GM19397 (cell line): ENCODE results near the gene PAF1.

Experiments used
- ATAC-seq: cut with Tn5 transposase; IDR thresholded peaks from one replicate; pipeline ENCODE4 v1.9.1; 2021; ENCODE audit warnings: mild to moderate bottlenecking, moderate library complexity; ENCODE audit not compliant: unreplicated experiment

PAF1 gene

DNA sequence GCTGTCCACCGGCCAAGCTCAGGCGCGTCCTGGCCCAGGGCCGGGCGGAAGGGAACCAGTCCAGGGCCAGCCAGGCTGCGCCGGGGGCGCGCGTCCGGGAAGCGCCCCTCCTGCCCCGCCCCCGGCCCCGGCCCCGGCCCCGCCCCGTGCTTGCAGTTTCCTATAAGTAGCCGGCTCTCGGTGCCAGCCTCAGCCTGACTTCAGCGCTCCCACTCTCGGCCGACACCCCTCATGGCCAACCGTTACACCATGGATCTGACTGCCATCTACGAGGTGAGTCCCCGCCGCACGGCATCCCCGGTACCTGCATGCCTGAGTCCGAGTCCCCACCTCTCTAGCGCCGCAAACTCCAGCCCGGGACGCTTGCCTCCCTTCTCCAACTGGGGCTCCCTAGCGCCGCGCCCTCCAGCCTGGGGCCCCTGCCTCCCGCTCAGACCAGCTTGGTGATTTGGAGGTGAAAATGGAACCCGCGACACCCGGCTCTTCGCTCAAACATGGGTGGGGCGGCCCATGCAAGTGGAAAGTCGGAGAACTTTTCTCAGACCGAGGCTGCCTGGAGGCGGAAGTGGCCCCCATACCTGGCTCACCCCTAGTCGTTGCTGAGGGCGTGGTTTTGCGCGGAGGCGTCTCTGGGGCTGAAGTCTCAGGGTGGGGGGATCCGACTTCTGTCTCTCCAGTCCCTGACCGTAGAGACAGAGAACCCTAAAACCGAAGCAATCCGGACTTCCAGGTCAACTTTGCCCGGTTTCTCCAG is 15.9 kb upstream of the PAF1 start, which contains the start of gene ZFP36:
ZFP36 (plus strand) TSS at position 192 of the 754 bp plus-strand sequence; CDS start at position 250, 58 bp downstream.
- ATAC-seq = no peak

DNA sequence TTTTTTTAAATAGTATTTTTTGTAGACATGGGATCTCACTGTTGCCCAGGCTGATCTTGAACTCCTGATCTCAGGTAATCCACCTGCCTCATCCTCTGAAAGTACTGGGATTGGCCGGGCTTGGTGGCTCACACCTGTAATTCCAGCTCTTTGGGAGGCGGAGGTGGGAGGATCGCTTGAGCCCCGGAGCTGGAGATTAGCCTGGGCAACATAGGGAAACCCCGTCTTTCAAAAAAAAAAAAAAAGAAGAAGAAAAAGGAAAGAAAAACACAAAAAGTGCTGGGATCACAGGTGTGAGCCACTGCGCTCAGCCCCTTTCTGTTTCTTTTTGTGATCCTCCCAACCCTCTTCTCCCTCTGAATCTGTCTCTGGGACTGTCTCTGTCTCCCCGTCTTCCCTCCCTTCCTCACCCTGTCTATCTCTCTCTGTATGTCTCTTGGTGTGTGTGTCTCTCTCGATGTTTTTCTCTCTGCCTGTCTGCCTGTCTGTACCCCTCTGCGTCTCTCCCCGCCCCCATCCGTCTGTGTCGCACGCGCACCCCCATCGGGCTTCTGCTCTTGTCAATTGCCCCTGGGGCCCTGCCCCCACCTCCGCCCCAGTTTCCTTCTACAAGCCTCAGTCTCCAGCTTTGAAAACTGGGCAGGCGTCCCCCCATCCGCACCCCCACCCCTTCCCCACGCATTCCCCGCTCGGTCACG is 15.2 kb upstream of the PAF1 start:
- ATAC-seq = no peak

DNA sequence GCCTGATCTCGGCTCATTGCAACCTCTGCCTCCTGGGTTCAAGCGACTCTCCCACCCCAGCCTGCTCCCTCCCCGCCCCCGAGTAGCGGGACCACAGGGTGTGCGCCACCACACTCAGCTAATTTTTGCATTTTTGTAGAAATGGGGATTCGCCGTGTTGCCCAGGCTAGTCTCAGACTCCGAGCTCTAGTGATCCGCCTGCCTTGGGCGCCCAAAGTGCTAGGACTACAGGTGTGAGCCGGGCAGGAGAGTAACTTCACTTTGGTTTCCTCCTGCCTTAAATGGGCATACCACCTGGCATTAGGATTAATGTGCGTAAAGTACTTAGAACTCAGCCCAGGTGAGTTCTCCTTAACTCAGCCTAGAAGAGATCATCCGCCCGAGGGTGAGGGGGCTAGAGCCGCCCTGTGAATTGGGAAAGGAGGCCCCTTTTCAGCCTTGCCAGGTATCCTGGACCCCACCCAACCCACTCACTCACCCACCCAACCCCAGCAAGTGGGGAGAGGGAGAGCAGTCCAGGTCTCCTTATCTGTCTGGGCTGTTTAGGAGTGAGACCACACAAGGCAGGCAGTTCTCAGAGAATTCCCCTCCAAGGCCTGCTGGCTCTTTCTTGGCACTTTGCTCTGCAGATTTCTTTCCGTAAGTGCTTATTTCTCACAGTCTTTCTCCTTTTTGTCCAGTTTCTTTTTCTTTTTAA is 14.5 kb upstream of the PAF1 start:
- ATAC-seq = no peak

DNA sequence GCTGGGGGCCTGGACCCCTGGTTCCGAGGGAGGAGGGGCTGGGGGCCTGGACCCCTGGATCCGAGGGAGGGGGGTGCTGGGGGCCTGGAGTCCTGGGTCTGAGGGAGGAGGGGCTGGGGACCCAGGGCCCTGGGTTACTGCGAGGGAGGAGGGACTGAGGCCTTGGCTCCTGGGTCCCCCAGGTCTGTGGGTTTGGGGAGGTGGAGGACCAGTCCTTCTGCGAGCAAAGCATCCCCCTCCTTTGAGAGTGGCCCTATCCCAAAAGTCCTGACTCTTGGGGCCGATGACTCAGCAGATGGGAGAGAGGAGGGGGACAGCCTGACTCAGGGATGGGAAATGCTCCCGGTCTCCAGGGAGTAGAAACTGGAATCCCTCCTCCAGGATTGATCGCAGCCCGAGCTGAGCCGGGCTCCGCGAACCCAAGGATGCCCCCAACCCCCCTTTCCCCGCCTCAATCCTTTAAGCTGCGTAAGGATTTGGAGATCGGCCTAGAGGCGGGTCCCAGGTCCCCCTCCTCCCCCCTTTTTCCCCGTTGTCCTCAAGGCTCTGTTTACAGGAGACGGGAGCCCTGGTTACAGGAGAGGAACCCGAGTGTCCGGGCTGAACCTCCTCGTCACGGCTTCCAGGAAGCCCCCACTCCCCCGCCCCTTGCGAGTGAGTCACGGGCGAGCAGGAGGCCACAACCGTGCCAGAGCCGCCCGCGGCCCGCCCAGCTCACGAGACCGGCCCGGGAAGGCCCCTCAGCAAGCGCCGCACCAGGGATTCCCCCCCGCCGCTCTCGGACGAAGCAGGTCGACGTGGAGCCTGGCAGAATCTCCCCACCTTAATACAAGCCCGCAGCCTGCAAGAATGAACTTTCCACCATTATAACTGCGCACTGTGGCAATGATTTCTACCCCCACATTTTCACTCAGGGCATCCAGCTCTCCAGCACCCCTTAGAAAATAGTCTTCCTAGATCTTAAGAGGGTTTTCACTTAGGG is 12.7 kb upstream of the PAF1 start:
- peak; percentile 28 for ATAC-seq

DNA sequence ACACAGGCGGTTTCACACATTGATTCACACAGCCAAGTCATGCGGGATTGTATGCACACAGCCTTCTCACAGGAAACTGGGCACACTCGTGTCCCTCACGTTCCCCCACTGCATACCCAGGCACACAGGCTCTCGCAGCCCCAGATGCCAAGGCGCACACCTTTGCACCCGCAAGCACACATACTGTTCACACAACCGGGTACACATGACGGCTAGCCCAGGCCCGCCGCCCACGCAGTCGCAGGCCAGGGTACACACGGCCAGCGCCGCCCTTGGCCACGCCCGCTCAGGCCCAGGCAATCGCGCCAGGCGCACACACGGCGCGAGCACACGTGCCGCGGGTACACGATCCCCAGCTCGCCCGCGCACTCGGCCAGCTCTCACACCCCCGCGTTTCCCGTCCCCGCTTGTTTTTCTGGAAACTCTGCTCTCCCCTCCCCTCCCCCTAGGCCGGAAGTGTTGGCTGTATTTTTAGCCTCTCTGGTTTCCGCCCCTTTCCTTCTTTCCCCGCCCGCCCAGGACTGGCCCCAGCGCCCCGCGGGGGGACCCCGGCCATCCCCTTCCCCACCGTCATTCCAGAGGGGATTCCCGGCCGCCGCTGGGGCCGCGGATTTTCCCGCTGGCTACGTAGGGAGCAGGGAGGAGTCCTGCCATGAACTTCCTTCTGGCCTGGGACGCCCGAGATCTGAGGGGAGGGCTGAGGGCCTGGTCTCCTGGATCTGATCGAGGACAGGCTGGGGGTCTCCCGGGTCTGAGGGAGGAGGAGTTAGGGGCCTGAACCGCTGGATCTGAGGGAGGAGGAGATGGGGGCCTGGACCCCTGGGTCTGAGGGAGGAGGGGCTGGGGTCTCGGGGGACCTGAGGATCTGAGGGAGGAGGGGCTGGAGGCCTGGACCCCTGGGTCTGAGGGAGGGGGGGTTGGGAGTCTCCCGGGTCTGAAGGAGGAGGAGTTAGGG is 11.7 kb upstream of the PAF1 start:
- peak; percentile 22 for ATAC-seq

DNA sequence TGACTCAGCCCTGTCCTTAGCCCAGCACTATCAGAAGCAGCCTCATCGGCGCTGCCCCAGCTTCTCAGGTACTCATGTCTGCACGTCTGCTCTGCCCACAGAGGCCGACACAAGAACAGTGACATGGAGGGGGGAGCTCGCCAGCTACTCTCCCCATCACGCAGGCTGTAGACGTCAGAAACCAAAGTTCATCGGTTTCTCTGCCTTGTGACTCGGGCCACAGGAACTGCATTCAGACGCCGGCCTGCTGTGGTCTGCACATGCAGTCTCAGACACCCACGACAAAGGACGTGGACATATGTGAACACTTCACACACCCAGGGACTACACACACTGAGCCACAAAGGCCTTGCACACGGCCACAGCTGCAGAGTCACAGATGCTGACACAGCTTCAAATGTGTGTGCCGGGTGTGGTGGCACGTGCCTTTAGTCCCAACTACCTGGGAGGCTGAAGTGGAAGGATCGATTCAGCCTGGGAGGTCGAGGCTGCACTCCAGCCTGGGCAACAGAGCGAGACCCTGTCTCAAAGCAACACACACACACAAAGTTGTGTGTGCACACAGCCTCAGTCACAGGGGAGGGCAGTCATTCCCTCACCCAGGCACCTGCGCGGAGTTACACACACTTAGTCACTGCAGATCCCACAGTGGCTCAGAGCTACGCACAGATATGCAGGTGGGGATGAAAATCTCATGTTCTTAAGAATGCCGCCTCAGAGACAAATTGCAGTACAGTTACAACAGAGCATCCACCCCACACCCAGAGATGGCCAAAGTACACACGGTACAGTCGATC is 10.8 kb upstream of the PAF1 start:
- ATAC-seq = peak; percentile 24

DNA sequence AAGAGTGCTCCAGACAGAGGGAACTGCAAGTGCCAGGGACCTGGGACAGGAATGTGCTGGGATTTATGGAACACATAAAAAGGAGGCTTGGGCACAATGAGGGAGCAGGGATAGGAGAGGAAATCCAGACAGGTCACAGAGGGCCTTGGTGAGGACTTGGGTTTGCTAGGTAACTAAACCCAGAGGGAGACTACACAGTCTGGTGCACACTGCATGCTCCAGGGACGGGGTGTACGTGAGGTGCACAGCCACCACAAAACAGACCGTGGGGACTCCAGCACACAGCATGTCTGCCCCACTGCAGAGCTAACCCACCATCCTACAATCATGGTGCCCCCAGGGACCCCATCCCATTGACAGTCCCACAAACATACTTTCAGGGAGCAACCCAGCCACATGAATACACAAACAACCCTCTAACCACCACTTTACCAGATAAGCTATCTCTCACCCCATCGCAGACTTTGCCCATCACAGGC is 10.2 kb upstream of the PAF1 start:
- ATAC-seq = peak; percentile 3

DNA sequence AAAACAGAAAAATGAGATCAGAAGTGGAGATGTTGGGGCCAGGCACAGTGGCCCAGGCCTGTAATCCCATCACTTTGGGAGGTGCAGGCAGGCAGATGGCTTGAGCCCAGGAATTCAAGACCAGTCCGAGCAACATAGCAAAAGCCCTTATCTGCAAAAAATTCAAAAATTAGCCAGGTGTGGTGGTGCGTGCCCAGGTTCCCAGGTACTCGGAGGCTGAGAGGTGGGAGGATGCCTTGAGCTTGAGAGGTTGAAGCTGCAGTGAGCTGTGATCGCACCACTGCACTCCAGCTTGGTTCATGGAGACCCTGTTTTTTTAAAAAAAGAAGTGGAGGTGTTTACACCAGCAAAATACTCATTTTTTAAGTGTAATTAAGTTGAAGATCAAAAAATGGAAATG is 9.2 kb upstream of the PAF1 start:
- no peak for ATAC-seq

DNA sequence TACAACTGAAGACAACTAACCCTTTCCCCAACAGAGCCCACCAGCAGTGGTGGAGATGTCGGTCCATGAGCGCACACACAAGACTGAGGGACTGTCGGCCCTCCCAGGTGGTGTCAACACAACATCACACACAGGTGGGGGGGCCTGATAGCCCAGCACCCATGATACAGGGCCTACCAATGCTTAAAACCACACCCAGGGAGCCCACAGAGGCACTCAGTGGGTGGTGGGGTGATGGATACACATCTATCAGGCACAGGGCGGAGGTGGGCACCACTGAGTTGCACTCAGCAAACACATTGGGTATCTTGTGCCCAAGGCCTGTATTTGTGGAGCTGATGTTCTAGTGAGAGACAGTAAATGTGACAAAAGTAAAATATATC is 8.8 kb upstream of the PAF1 start:
- ATAC-seq = no peak

DNA sequence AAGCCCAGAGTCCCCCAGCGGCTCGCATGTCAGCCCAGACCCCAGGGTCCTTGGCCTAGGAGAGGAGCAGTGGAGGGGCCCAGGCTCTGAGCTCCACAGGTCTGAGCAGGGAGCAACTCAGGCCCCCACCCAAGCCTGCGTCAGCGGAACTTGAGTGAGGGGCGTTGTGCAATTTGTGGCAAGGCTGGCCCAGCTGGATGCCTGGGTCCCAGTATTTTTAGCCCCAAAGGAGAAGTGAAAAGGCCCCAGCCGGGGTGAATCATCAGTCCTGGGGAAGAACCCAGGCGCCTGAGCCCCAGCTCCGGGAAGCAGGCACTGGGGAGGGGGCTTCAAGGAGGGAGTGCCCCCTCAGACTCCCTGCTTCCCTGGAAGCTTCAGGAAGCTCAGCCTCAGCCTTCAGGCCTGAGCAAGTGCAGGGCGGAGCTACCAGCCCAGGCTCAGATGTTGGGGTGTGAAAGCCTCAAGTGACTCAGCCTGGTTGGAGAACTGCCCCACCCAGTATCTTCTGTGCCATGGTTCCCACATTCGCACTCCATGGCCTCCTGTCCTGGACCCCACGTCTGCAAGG is 7.5 kb upstream of the PAF1 start:
- no peak for ATAC-seq

DNA sequence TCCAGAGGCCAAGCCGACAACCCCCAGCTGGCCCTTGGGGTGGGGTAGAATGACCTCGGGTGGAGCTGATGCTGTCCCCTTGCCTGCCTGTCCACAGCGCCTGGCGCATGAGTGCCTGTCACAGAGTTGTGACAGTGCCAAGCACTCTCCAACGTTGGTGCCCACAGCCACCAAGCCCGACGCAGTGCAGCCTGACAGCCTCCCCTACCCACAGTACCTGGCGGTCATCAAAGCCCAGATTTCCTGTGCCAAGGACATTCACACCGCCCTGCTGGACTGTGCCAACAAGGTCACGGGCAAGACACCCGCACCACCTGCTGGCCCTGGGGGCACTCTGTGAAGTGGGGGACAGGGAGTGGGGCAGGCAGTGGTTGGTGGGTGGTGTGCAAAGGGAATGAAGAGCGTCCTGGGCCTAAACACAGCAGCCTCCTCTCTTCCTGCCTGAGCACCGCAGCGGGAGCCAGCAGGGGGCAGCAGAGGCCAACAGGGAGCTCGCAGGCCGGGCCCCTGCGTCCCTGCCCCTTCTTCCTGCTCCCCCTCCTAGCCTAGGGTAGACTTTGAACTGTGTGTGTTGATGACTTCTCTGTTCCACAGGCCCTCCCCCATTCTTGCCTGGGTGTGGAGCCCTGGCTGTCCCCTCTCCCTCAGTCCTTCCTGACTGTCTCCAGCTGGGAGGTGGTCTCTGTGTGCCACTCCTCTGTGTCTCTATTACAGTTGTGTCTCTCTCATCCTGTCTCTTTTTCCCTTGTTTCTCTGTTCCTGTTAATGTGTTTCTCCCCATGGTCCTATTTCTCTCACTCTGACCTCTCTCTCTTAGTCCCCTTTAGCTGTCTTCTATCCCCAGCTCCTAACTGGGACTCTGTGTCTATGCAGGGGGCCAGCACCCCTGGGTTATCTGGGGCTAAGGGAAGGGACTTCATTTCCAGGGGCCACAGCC is 6.7 kb upstream of the PAF1 start:
- ATAC-seq = no peak

DNA sequence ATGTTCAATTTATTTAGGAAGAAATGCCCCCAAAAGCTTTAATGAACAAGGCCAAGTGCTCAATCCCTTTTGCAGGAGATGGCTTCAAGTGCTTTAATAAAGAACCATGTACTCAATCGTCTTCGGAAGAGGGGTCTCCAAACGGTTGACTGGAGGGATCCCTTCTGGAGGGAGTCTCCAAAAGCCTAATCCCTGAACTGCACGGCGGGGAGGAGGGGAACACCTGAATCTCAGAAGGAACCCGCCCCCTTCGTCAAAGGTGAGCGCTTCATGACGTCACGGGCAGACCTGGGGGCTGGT is 505 bp downstream of the PAF1 start:
- no peak for ATAC-seq

DNA sequence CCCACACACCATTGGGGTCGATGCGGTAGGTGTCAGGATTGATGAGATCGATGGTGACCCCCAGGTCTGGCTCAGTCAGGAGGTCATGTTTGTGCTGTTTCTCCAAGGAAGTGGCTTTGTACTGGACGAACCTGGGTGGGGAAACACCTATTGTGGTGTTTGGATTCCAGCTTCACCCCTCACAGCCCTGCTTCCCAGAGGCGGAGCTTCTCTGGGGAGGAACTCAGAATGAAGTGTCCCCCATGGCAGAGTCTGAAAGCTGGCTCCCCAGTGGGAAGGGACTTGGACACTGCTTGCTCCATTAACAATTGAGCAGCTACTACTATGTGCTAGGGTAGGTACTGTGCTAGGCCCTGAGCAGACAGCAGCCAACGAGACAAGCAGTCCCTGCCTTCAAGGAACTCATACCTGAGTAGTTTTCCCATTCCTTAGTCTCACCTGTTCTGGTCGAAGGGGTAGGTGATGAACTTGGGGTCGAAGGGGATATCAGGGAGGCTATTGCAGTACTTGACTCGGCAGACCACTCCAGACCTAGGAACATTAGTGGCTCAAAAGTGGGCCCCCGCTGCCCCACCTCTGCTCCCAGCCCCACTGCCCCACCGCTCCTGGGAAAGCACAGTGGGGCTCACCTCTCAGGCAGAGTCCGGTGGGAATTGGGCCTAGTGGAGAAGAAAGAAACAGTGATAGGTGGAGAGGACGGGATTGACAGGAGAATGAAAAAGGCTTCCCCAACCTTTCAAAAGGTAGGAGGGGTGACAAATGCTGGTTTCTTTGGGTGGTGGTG is 1.1 kb downstream of the PAF1 start:
- no peak for ATAC-seq

DNA sequence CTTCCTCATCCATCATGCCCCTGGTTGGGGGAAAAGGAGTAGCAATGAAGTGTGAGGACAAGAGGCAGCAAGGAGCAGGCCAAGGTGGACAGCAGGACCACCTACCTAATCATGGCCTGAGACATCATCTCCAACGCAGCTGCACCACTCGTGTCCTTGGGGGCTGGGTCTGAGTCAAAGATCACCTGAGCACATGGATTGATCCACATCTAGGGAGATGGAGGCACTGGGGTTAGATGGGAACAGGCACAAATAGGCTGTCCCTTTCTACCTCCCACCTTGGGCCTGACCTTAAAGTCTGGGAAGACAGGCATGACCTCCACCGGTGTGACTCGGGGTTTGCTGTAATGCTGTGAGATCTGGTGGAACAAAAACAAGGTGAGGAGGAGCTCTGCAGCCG is 2.2 kb downstream of the PAF1 start:
- no peak for ATAC-seq

DNA sequence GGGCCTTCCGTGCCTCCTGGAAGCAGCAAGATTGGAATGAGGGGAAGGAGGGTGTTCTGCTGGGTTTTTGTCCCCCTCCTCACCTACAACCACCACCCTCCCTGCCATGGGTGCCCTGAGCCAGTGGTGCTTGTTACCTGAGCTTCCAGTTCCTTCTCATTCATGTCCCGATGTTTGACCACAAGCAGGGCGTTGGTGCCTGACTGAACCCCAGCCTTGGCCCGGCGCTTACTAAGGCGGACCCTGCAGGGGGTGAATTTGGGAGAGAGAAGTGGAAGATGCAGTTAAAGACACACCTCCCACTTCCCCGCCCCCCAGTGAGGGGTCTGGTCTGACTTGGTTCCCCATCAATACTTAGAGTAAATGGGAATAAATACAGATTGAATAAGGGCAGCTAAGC is 4.3 kb downstream of the PAF1 start:
- ATAC-seq = no peak

DNA sequence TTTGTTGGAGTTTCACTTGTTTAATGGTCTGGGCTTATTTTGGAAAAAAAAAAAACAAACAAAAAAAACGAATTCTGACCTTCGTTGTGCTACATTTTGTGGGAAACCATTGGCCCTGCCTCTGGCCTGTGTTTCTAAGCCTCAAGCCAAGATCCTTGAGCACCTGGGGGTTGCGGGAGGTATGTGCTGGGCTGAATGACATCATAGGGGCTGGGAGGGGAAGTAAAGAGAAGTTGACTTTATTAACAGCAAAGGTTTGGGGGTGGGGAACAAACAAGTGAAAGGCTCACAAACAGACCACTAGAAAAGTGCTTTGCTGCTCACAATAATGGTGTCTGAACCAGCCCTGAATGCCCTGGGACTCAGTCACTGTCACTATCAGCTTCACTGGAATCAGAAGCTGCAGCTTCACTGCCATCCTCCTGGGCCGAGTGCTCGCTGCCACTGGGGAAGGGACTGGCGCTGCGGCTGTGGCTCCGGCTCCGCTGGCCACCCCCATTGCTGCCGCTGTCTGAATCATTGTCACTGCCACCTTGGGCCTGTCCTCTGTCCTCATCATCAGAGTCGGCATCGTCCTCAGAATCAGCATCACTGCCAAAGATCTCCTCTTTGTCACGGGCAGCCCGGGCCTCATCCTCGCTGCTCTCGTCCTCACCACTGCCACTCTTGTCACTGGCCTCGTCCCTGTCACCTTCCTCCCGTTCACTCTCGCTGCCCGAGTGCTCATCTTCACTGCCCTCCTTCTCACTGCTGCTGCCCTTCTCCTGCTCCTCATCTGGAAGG is 5.1 kb downstream of the PAF1 start:
- ATAC-seq = no peak
